ENCODE results near the gene ZNF236.

DNA sequence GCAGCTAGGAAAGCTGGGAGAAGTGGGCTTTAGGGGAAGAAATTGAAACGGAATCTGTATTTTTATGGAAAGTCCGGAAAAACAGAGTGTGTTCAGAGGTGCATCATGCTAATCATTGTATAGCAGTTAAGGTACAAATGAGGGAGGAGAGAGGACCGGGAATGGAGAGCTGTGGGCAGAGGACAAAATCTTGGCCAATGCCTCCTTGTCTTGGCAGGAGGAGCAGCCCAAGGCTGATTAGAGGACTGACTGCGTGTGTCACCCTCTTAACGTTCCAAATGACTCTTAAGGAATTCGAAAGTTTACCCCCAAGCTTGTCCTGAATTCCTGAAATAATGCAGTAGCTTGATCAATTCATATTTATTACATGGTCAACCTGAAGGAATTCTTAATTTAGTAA, 81.0 kb downstream of the ZNF236 start:
- TF ChIP-seq, protein P1, sequence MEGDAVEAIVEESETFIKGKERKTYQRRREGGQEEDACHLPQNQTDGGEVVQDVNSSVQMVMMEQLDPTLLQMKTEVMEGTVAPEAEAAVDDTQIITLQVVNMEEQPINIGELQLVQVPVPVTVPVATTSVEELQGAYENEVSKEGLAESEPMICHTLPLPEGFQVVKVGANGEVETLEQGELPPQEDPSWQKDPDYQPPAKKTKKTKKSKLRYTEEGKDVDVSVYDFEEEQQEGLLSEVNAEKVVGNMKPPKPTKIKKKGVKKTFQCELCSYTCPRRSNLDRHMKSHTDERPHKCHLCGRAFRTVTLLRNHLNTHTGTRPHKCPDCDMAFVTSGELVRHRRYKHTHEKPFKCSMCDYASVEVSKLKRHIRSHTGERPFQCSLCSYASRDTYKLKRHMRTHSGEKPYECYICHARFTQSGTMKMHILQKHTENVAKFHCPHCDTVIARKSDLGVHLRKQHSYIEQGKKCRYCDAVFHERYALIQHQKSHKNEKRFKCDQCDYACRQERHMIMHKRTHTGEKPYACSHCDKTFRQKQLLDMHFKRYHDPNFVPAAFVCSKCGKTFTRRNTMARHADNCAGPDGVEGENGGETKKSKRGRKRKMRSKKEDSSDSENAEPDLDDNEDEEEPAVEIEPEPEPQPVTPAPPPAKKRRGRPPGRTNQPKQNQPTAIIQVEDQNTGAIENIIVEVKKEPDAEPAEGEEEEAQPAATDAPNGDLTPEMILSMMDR (conservative IDR thresholded peaks at IDR 0.05) = no peak
- TF ChIP-seq ZFX (IDR thresholded peaks at IDR 0.05) = no peak
